ENCODE data around the gene CYBA.
A peak's percentile ranks its signal among the peaks of the same experiment; 100 is the strongest.

The CYBA gene

DNA sequence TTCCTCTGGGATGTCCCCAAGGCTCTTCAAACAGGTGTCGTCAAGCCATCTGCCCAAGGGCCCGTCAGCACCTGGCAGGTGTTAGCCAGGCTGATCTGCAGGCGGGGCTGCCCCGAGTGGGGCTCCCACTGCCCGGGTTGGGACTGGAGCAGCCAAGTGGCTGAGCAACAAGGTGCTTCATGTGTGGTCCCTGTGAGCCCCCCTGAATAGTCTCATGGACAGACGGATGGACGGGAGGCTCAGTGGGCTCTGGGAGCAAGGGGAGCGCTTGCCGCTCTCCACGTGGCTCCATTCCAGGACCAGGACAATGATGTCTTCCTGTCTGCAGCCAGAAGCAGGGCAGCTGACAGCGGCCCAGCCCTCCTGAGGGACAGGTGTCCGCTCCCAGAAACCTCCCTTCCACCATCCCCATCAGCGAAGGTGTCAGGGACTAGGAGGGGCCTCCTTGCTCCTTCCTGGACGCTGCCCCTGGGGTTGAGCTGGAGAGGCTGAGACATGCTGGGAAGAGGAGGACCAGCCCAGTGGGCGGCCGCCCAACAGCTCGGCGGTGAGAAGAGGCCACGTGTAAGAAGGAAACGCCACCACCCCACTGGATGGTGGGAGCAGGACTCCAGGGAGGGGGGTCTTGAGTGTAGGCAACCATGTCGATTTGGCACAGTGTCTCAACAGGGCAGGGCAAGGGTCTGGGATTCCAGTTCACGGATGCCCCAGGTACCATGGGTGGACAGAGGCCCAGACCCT lies 25.8 kb upstream of the CYBA start:
- H3K9me3 ChIP-seq (ENCODE audit: insufficient read depth, low read length), result no peaks in the 10 kb centered on the region
- H3K4me3 ChIP-seq (ENCODE audit: low read length), result no peak overlapping the region
- no peak overlapping the region for H2AFZ ChIP-seq (ENCODE audit: low read depth, low read length)
- H3K4me1 ChIP-seq (ENCODE audit: low read length), result peaks cover 11% of the 10 kb centered on the region
- no peak overlapping the region for H3K27ac ChIP-seq (ENCODE audit: low read length)
- H3K9ac ChIP-seq (ENCODE audit: low read length), result no peak overlapping the region
- no peaks in the 10 kb centered on the region for H3K79me2 ChIP-seq (ENCODE audit: low read length)
- no peaks in the 10 kb centered on the region for H3K36me3 ChIP-seq (replicated peaks; ENCODE audit: low read depth, low read length)
- no peaks in the 10 kb centered on the region for H3K27me3 ChIP-seq (ENCODE audit: low read depth, low read length)
- H3K4me2 ChIP-seq (ENCODE audit: low read length), result no peak overlapping the region
- no peaks in the 10 kb centered on the region for H4K20me1 ChIP-seq (ENCODE audit: insufficient read depth, low read length)
- TF ChIP-seq, protein P1, sequence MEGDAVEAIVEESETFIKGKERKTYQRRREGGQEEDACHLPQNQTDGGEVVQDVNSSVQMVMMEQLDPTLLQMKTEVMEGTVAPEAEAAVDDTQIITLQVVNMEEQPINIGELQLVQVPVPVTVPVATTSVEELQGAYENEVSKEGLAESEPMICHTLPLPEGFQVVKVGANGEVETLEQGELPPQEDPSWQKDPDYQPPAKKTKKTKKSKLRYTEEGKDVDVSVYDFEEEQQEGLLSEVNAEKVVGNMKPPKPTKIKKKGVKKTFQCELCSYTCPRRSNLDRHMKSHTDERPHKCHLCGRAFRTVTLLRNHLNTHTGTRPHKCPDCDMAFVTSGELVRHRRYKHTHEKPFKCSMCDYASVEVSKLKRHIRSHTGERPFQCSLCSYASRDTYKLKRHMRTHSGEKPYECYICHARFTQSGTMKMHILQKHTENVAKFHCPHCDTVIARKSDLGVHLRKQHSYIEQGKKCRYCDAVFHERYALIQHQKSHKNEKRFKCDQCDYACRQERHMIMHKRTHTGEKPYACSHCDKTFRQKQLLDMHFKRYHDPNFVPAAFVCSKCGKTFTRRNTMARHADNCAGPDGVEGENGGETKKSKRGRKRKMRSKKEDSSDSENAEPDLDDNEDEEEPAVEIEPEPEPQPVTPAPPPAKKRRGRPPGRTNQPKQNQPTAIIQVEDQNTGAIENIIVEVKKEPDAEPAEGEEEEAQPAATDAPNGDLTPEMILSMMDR (IDR thresholded peaks at IDR 0.05; ENCODE audit: low read depth, low read length), result no peak
- no peak for TF ChIP-seq EZH2phosphoT487 (IDR thresholded peaks at IDR 0.05; ENCODE audit: low read depth)

DNA sequence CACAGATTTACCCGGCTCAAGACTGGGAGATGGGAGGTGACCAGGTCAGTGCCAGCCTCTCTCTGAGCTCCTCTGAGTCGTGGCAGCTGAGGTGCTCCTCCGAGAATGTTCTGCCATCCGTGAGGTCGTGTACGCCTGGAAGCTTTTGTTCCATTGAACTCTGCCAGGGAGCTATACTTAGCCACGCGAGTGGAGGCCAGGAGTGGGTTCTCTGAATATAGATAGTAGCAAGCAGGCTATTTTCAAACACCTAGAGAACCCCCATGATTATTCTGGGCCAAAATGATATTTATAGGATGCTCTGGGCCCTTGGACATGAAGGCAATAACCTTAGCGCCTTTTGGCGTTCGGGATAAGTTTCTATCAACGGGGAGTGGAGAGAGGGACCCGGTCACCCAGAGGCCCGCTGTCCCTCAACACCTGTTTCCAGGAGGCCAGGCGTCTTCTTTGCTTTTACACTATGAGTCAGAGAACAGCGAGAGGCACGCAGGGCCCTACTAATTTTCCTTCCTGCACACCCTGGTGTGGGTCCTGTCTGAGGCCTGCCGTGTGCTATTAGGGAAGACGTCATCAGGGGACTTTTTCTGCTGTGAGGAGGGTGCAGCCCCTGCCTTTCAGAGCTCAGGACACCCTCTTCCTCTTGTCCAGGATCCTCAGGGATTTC lies 23.0 kb upstream of the CYBA start:
- H3K4me3 ChIP-seq (ENCODE audit: low read length), result no peak overlapping the region
- H3K27ac ChIP-seq (ENCODE audit: low read length), result no peak overlapping the region
- no peaks in the 10 kb centered on the region for H3K4me1 ChIP-seq (ENCODE audit: low read length)
- no peaks in the 10 kb centered on the region for H3K27me3 ChIP-seq (ENCODE audit: low read depth, low read length)
- H3K9ac ChIP-seq (ENCODE audit: low read length), result no peak overlapping the region
- peaks cover under 1% of the 10 kb centered on the region for H3K36me3 ChIP-seq (replicated peaks; ENCODE audit: low read depth, low read length)
- TF ChIP-seq, protein P1 (IDR thresholded peaks at IDR 0.05; ENCODE audit: low read depth, low read length), result no peak
- TF ChIP-seq EZH2phosphoT487 (IDR thresholded peaks at IDR 0.05; ENCODE audit: low read depth), result no peak
- no peak overlapping the region for H3K4me2 ChIP-seq (ENCODE audit: low read length)
- no peaks in the 10 kb centered on the region for H4K20me1 ChIP-seq (ENCODE audit: insufficient read depth, low read length)
- no peaks in the 10 kb centered on the region for H3K9me3 ChIP-seq (ENCODE audit: insufficient read depth, low read length)
- no peak overlapping the region for H2AFZ ChIP-seq (ENCODE audit: low read depth, low read length)
- no peaks in the 10 kb centered on the region for H3K79me2 ChIP-seq (ENCODE audit: low read length)

DNA sequence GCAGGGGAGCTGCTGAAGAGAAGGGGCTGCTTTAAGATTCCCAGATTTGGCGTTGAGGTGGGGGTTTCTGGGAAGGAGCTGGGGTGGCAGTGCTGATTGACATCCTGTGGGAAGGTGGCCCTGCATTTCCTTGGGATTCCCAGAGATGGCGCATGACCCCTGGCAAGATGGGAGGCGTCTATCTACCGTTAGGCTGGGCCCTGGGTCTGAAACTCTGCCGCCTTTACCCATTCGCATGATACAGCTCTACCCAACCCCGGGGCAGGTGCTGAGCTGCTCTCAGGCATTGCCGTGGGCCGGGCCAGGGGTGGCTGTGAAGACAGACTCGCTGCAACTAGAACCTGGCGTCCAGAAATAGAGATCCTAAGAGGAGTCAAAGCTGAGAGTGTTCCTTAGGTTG lies 21.9 kb upstream of the CYBA start:
- Histone ChIP-seq H3K4me1 (ENCODE audit: low read length) (no peaks in the 10 kb centered on the region), H3K36me3 (replicated peaks; ENCODE audit: low read depth, low read length) (peaks cover 3% of the 10 kb centered on the region), H3K79me2 (ENCODE audit: low read length) (no peaks in the 10 kb centered on the region), H3K4me2 (ENCODE audit: low read length) (no peak overlapping the region), H4K20me1 (ENCODE audit: insufficient read depth, low read length) (no peaks in the 10 kb centered on the region), H3K27me3 (ENCODE audit: low read depth, low read length) (no peaks in the 10 kb centered on the region), H2AFZ (ENCODE audit: low read depth, low read length) (no peak overlapping the region), H3K27ac (ENCODE audit: low read length) (no peak overlapping the region), H3K9me3 (ENCODE audit: insufficient read depth, low read length) (no peaks in the 10 kb centered on the region), H3K4me3 (ENCODE audit: low read length) (no peak overlapping the region), H3K9ac (ENCODE audit: low read length) (no peak overlapping the region)
- no peak for TF ChIP-seq EZH2phosphoT487 (IDR thresholded peaks at IDR 0.05; ENCODE audit: low read depth)
- TF ChIP-seq, protein P1 (IDR thresholded peaks at IDR 0.05; ENCODE audit: low read depth, low read length), result peak; percentile 20; the same call in 1 of the 2 replicates

DNA sequence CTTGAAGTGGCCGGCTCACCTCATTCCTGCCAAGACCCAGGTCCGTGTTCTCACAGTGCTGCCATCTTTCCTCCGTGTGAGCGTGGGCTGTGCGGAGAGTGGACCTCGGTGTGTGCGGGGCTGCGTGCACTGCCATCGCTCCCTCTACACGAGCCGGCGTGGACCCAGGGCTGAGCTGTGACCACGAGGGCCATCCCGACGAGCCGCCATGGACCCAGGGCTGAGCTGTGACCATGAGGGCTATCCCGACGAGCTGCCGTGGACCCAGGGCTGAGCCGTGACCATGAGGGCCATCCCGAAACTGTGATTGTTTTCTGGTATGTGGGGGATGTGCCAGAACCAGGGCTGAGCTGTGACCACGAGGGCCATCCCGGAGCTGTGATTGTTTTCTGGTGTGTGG lies 21.0 kb upstream of the CYBA start:
- H3K27ac ChIP-seq (ENCODE audit: low read length), result no peak overlapping the region
- no peak overlapping the region for H3K4me3 ChIP-seq (ENCODE audit: low read length)
- no peaks in the 10 kb centered on the region for H3K9me3 ChIP-seq (ENCODE audit: insufficient read depth, low read length)
- no peak overlapping the region for H2AFZ ChIP-seq (ENCODE audit: low read depth, low read length)
- peaks cover 3% of the 10 kb centered on the region for H3K36me3 ChIP-seq (replicated peaks; ENCODE audit: low read depth, low read length)
- no peaks in the 10 kb centered on the region for H4K20me1 ChIP-seq (ENCODE audit: insufficient read depth, low read length)
- no peak overlapping the region for H3K4me2 ChIP-seq (ENCODE audit: low read length)
- no peak overlapping the region for H3K9ac ChIP-seq (ENCODE audit: low read length)
- H3K79me2 ChIP-seq (ENCODE audit: low read length), result no peaks in the 10 kb centered on the region
- TF ChIP-seq, protein P1 (IDR thresholded peaks at IDR 0.05; ENCODE audit: low read depth, low read length), result no peak
- TF ChIP-seq EZH2phosphoT487 (IDR thresholded peaks at IDR 0.05; ENCODE audit: low read depth), result no peak
- no peaks in the 10 kb centered on the region for H3K4me1 ChIP-seq (ENCODE audit: low read length)
- H3K27me3 ChIP-seq (ENCODE audit: low read depth, low read length), result no peaks in the 10 kb centered on the region

Data from OCI-LY3 (cell line).